Measurements from ENCODE around the gene UNC80.

Gene UNC80

GRCh38 chr2:209823484-209823883 is 51.9 kb downstream of the UNC80 start:
- no peak overlapping the region for H3K4me3 ChIP-seq (ENCODE audit: low read depth, low read length)
- DNase-seq (ENCODE audit: low read depth) = no peak
- TF ChIP-seq CTCF (IDR thresholded peaks at IDR 0.05; ENCODE audit: control insufficient read depth, extremely low read depth, insufficient read depth) = no peak

GRCh38 chr2:209824391-209824790 is 52.8 kb downstream of the UNC80 start:
- no peak for DNase-seq (ENCODE audit: low read depth)

GRCh38 chr2:209830722-209831465 is 59.3 kb downstream of the UNC80 start:
- H3K4me3 ChIP-seq (ENCODE audit: low read depth, low read length) = no peak overlapping the region
- TF ChIP-seq CTCF (IDR thresholded peaks at IDR 0.05; ENCODE audit: control insufficient read depth, extremely low read depth, insufficient read depth) = no peak
- no peak for DNase-seq (ENCODE audit: low read depth)

More at GRCh38 chr2:209824391-209824790, 52.8 kb downstream of the UNC80 start:
- no peak for TF ChIP-seq CTCF (IDR thresholded peaks at IDR 0.05; ENCODE audit: control insufficient read depth, extremely low read depth, insufficient read depth)
- no peak overlapping the region for H3K4me3 ChIP-seq (ENCODE audit: low read depth, low read length)

- H3K4me3 ChIP-seq (ENCODE audit: low read depth, low read length) = no peak overlapping the region
- no peak for DNase-seq (ENCODE audit: low read depth)
- no peak for TF ChIP-seq CTCF (IDR thresholded peaks at IDR 0.05; ENCODE audit: control insufficient read depth, extremely low read depth, insufficient read depth)
These were observed 63.1 kb downstream of the UNC80 start for GRCh38 chr2:209834767-209835166.

- no peak for TF ChIP-seq CTCF (IDR thresholded peaks at IDR 0.05; ENCODE audit: control insufficient read depth, extremely low read depth, insufficient read depth)
- H3K4me3 ChIP-seq (ENCODE audit: low read depth, low read length) = no peak overlapping the region
- no peak for DNase-seq (ENCODE audit: low read depth)
These were observed 68.8 kb downstream of the UNC80 start for GRCh38 chr2:209840434-209840833.

- no peak overlapping the region for H3K4me3 ChIP-seq (ENCODE audit: low read depth, low read length)
- no peak for DNase-seq (ENCODE audit: low read depth)
- no peak for TF ChIP-seq CTCF (IDR thresholded peaks at IDR 0.05; ENCODE audit: control insufficient read depth, extremely low read depth, insufficient read depth)
These were observed 74.0 kb downstream of the UNC80 start for GRCh38 chr2:209845666-209846065.

Data from LNCaP clone FGC (cell line).